ENCODE measurements around the gene CACNB4. TPM values are rescaled to one million over a fixed set of nuclear protein-coding genes. Genes with fewer than 3 reads are reported as not detected.

The CACNB4 gene
- total and polyA plus RNA-seq, 9 of the 15 experiments (the other 6 are each of a cell fraction or from before 2014, with no cell fraction given) = 0.01 to 0.20 (median 0.04) TPM; not detected in 1

DNA sequence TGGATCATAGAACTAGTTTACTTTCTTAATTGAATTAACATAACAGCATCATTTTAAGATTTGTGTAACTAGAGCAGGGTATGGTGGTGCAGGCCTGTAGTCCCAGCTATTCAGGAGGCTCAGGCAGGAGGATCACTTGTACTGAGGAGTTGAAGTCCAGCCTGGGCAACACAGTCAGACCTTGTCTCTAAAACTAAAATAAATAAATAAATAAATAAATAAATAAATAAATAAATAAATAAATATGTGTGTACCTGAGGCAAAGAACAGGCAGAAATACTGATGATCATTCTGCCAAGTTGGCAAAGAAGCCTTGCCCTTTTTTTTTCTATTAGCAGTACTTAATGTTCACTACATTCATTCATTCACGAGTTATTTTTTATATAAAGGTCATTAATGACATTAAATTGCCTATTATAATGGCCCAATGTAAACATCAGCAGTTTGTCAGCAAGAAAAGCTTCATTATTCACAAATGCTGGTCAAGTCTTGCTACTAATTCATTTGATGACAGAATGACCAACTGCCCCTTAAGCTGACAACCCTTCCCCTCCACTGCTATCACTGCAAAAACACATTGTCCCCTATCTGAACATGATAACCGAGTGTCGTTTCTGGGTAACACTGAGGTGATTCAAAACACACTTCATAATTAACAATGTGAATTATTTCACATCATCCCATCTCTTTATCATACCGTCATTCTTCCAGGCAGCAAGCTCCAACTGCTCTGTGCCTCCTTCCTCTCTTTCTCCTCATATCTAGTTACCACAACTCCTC, 309.6 kb downstream of the CACNB4 start (continued):
- TF ChIP-seq ILF3 (IDR thresholded peaks at IDR 0.05; ENCODE audit: borderline replicate concordance) (0 out of 2 replicates have a peak, but pooled peaks have one; percentile 14), FUS (optimal IDR thresholded peaks at IDR 0.05; ENCODE audit: low read depth, low read length) (no peak), SMARCB1 (IDR thresholded peaks at IDR 0.05; ENCODE audit: insufficient read length, low read depth) (no peak), ZNF695 (CRISPR knock-in tag; IDR thresholded peaks at IDR 0.05) (no peak), ZBED1 (IDR thresholded peaks at IDR 0.05) (no peak), YY1 (IDR thresholded peaks at IDR 0.05; ENCODE audit: borderline replicate concordance in 1 of 3, control insufficient read depth in 1 of 3, extremely low read depth in 1 of 3, insufficient read depth in 3 of 3, insufficient read length in 1 of 3, insufficient replicate concordance in 2 of 3, low read depth in 1 of 3, low read length in 2 of 3) (no peak), CCAR2 (IDR thresholded peaks at IDR 0.05; ENCODE audit: low read depth, low read length) (no peak), KAT2B (IDR thresholded peaks at IDR 0.05; ENCODE audit: low read depth, low read length) (no peak), LARP7 (IDR thresholded peaks at IDR 0.05) (no peak), MCM5 (IDR thresholded peaks at IDR 0.05; ENCODE audit: low read depth) (no peak), CSDE1 (IDR thresholded peaks at IDR 0.05) (no peak), E2F3 (CRISPR knock-in tag; IDR thresholded peaks at IDR 0.05) (no peak), ARHGAP35 (IDR thresholded peaks at IDR 0.05; ENCODE audit: partially characterized antibody) (no peak), MEIS2 (IDR thresholded peaks at IDR 0.05; ENCODE audit: partially characterized antibody) (peak; percentile 98), ZKSCAN1 (IDR thresholded peaks at IDR 0.05; ENCODE audit: low read depth, low read length) (no peak), ZKSCAN8 (CRISPR knock-in tag; IDR thresholded peaks at IDR 0.05) (no peak; the same call in 1 of the 2 replicates), RBM22 (IDR thresholded peaks at IDR 0.05; ENCODE audit: low read depth, low read length, poor library complexity, severe bottlenecking) (no peak), SRSF7 (optimal IDR thresholded peaks at IDR 0.05; ENCODE audit: low read depth, low read length) (no peak)
- TF ChIP-seq, protein P1, sequence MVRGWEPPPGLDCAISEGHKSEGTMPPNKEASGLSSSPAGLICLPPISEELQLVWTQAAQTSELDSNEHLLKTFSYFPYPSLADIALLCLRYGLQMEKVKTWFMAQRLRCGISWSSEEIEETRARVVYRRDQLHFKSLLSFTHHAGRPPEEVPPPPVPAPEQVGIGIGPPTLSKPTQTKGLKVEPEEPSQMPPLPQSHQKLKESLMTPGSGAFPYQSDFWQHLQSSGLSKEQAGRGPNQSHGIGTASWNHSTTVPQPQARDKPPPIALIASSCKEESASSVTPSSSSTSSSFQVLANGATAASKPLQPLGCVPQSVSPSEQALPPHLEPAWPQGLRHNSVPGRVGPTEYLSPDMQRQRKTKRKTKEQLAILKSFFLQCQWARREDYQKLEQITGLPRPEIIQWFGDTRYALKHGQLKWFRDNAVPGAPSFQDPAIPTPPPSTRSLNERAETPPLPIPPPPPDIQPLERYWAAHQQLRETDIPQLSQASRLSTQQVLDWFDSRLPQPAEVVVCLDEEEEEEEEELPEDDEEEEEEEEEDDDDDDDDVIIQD (CRISPR knock-in tag; IDR thresholded peaks at IDR 0.05) = no peak
- TF ChIP-seq, protein P2, sequence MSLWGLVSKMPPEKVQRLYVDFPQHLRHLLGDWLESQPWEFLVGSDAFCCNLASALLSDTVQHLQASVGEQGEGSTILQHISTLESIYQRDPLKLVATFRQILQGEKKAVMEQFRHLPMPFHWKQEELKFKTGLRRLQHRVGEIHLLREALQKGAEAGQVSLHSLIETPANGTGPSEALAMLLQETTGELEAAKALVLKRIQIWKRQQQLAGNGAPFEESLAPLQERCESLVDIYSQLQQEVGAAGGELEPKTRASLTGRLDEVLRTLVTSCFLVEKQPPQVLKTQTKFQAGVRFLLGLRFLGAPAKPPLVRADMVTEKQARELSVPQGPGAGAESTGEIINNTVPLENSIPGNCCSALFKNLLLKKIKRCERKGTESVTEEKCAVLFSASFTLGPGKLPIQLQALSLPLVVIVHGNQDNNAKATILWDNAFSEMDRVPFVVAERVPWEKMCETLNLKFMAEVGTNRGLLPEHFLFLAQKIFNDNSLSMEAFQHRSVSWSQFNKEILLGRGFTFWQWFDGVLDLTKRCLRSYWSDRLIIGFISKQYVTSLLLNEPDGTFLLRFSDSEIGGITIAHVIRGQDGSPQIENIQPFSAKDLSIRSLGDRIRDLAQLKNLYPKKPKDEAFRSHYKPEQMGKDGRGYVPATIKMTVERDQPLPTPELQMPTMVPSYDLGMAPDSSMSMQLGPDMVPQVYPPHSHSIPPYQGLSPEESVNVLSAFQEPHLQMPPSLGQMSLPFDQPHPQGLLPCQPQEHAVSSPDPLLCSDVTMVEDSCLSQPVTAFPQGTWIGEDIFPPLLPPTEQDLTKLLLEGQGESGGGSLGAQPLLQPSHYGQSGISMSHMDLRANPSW (CRISPR knock-in tag; IDR thresholded peaks at IDR 0.05) = no peak
- TF ChIP-seq, protein P3, sequence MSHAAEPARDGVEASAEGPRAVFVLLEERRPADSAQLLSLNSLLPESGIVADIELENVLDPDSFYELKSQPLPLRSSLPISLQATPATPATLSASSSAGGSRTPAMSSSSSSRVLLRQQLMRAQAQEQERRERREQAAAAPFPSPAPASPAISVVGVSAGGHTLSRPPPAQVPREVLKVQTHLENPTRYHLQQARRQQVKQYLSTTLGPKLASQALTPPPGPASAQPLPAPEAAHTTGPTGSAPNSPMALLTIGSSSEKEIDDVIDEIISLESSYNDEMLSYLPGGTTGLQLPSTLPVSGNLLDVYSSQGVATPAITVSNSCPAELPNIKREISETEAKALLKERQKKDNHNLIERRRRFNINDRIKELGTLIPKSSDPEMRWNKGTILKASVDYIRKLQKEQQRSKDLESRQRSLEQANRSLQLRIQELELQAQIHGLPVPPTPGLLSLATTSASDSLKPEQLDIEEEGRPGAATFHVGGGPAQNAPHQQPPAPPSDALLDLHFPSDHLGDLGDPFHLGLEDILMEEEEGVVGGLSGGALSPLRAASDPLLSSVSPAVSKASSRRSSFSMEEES (CRISPR knock-in tag; IDR thresholded peaks at IDR 0.05) = no peak

Measured in K562 (cell line).